ENCODE data around the gene DCAF4.
"Not testable (repeated sequence)": the region's sequence is repeated elsewhere in the genome, so short reads cannot be mapped to it uniquely, and the experiment has no call there.

DCAF4 gene

DNA sequence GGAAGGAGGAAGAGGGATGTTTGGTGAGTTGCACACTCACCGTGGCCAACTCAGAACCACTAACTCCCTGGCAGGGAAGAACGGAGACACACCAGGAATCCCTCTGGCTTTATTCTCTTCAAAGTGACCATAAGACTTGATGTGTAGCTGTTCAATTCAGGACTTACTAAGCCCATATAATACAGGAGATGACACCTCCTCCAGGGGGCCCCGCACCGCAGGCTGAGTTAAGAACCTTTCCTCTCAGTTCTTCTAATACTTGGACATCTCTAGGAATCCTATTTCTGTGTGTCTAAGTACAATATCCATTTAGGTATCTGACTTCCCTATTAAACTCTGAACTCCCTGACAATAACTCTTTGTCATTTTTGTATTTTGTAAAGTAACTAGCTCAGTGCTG is 49.5 kb downstream of the DCAF4 start:
- no peak for DNase-seq

DNA sequence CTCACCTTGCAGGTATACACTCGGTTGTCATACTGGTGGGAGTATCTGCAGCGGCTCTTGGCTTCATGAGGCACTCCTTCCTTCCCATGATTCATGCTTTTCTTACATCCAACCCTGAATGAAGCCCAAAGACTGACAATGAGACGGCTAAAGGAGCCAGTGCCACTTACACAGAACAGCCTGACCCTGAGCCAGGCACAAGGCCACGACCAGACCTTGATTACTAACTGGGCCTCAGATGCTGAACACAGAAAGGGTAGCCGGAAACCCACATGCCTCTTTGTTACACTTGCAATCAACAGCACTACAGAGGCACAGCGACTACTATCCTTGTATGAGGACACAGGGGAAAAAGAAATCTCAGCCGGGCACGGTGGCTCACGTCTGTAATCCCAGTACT is 52.6 kb downstream of the DCAF4 start:
- no peak for DNase-seq

DNA sequence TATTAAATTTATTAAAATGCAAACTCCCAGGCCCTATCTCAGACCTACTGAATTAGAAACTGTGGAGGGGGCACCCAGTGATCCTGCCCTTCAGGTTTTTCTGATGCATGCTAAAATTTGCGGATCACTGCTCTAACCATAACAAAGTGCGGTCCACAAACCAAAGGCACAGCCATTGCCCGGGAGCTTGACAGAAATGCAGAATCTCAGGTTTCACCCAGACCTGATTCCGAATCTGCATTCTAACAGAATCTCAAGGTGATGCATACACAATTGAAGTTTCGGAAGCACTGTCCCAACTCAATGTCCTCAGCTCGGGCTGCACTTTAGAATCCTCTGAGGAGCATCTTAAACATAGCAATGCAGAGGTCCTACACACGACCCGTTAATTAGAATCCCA is 54.6 kb downstream of the DCAF4 start:
- DNase-seq = no peak

DNA sequence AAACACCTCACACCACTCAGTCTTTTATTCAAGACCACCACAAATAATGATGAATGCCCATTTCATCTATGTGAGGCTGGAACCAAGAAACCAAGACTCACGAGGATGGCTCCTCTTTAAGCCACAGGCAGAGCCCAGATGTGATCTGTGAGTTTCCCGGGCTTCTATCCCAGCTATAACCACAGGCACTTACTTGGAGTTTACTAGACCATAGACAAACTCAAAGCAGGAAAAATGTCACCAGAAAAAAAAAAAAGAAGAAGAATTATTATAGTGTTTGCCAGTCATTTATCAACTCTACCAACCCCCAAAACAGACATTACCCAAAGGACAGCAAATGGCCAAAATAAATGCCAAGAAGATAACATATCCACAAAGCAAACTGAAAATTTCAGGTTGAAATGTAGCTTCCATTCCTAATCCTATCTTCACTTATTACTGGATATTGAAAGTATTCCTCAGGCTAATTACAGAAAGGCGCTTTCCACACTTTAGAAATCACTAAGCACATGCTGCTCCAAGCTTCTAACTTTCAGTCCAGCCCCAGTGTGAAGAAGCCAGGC is 56.0 kb downstream of the DCAF4 start:
- DNase-seq = no peak

DNA sequence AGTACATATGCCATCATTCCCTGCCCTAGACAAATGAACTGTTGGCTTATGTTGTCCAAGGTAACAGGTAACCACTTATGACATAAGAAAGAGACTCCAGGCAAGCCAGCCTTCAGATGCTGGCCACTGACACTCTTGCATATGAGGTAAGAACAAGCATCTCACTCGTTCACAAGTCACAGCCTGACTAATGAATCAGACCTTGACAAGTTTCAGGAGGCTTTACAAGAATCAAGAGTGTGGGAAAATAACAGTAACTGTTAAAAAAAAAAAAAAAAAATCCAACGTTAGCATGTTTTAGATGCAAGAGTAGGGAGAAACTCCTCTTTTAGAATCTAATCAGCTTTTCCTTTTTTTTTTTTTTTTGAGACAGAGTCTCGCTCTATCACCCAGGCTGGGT is 60.0 kb downstream of the DCAF4 start:
- no peak for DNase-seq

DNA sequence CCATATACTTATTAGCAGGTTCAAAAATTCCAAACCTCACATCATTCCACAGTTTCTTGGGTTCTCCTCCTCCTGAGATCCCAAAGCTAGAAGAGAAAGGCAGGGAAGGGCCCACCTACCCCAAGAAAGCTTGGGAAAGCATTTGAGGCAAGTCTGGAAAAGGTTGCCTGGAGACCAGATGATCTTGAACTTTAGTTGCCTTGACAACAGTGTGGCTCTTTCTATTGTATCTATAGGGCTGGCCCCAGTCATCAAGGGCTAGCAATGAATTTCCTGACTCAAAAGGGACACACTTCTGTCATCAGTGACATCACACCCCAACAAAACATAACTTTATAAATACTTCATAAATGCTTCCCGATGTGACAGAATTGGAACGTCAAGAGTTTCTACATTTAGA is 60.6 kb downstream of the DCAF4 start:
- DNase-seq = no peak

DNA sequence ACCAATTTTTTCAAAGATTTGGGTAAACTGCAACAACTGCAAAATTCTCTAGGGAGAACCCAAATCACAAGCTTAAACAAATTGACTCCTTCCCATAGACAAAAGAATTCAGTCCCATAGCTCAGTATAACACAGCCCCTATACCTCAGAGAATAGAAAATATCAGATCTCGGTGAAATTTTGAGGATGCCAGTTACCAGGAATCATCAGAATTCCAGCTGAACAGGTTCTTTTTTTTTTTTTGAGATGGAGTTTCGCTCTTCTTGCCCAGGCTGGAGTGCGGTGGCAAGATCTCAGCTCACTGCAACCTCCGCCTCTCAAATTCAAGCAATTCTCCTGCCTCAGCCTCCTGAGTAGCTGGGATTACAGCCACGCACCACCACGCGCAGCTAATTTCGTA is 63.9 kb downstream of the DCAF4 start:
- no peak for DNase-seq

DNA sequence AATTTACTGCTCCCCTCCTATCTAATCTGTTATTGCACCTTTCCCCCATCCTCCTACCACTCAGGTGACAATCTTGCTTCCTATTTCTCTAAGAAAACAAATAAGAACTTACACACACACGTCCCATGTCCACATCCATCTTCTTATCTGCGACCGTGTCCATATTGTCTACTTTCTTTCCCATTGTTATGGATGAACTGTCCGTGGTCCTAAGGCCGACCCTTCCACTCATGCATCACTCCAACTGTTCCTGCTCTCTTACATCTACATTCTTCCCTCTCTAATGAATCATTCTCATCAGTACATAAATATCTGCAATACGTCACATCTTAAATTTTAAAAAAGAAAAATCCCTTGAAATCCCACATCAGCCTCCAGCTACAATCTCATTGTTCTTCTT is 70.7 kb downstream of the DCAF4 start:
- DNase-seq = no peak

DNA sequence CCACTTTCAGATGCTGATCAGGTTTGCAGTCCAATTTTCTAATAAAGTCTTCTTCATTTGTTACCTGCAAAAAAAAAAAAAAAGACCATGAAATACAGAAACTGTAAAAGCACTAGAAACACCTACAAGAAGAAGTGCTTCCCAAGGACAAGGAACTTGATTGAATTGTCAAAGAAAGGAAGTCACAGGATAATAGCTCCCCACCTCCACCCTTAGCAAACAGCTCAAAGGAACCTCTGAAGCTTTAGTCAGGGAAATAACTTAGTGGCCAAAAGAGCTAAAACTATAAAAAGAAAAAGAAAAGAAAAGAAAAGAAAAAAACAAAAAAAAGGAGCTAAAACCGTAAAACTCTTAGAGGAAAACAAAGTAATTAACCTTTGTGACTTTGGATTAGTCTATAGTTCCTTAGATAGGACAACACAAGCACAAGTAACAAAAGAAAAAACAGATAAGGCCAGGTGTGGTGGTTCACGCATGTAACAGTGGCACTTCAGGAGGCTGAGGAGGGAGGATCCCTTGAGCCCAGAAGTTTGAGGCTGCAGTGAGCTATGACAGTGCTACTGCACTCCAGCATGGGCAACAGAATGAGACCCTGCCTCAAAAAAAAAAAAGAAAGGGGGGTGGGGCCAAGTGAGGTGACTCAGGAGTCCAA is 72.1 kb downstream of the DCAF4 start:
- no peak for DNase-seq

DNA sequence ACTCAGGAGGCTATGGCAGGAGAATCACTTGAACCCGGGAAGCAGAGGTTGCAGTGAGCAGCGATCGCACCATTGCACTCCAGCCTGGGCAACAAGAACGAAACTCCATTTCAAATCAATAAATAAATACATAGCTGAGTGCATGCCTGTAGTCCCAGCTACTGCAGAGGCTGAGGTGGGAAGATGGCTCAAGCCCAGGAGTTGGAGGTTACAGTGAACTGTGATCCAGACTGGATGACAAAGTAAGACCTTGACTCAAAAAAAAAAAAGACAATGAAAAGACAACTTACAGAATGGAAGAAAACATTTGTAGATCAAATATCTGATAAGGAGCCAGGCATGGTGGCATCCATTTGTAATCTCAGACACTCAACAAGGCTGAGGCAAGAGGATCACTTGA is 73.1 kb downstream of the DCAF4 start:
- no peak for DNase-seq

DNA sequence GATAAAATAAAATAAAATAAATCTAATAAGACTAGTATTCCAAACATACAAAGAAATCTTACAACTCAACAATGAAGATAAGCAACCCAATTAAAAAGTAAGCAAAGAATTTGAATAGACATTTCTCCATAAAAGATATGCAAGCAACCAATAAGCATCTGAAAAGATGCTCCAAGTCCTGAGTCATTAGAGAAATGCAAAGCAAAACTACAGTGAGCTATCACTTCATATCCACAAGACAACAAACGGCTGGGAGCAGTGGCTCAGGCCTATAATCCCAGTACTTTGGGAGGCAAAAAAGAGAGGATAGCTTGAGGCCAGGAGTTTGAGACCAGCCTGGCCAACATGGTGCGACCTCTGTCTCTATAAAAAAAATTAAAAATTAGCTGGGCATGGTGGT is 73.8 kb downstream of the DCAF4 start:
- no peak for DNase-seq

DNA sequence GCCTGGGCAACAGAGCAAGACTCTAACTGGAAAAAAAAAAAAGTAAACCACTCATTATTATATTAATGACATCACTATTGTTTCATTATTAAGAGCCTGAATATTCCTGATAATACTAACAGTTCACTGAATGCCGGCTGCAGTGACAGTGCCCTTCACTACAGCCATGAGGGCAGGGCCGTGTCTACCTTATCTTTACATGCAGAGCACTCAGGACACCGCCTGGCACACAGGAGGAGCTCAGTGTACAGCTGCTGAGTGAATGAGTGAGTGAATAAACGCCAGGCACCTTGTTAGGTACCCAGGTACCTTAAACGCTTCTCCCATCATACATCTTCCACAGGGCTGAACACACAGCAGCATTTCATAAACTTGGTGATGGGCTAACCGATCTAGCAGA is 77.4 kb downstream of the DCAF4 start:
- DNase-seq = no peak

DNA sequence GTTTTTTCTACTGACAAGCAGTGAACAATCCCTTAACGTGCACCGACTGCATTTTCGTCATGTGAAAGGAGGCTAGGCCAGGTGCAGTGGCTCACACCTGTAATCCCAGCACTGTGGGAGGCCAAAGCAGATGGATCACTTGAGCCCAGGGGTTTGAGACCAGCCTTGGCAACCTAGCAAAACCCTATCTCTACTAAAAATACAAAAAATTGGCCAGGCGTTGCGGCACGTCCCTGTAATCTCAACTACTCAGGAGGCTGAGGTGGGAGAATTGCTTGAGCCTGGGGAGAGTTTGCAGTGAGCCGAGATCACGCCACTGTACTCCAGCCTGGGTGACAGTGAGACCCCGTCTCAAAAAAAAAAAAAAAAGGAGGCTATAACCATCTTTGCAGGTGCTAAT is 78.4 kb downstream of the DCAF4 start:
- DNase-seq = not testable (repeated sequence)

DNA sequence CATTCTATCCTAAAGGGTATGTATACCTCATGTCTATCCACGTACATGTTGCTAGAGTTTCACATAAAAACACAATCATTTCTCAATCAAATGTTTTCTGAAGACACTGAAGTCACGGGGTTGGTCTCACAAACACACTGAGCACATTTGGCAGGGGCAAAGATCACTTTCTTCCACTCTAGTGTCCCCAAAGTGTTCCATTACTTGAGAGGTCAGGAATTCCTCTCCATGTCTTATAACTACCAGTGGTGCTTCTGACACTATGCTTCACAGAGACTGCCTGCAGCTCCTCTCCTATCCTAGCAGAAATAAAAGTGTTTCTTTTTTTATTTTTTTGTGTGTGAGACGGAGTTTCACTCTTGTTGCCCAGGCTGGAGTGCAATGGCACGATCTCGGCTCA is 81.6 kb downstream of the DCAF4 start:
- DNase-seq = no peak

DNA sequence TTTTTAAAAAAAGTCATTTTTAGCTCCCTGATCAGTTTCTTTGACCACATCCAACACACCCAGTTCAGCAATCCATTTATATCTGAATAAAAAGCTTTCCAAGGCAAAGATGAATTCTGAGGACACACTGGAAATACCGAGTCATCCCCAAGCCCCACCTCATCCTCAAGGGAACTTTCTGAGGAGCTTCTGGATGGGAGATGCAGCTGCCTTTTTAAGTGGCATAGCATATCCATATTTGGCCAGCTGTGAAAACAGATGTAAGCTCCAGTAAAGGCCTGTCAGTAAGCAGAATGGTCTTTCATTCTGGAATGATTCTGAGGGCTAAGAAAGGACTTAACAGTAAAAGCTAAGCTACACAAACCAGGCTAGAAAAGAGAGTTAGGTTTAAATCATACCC is 82.2 kb downstream of the DCAF4 start:
- DNase-seq = no peak

Measured in kidney glomerular epithelial cell (primary cell).